GM12878 (cell line): ENCODE measurements around the gene ZNF408. TPM values are rescaled to one million over a fixed set of nuclear protein-coding genes. Genes with fewer than 3 reads are reported as not detected.

Experiments used
- ATAC-seq: fragments of 200-7000 bp; cut with Tn5 transposase; 3 replicates; pipeline ENCODE4 v1.9.1; 2020; ENCODE audit warnings: mild to moderate bottlenecking, moderate library complexity
- BruUV-seq: library from RNA; stranded (reverse); fragments of 400-500 nt; replicated peaks from 2 replicates; lab custom pipeline; 2021; lab: Mats Ljungman, UMichigan
- CTCF ChIA-PET: fragments of 300-600 bp; sonication (Branson Sonifier 250); formaldehyde crosslinking; extraction: SDS; loops from one replicate; lab custom pipeline; 2021; ENCODE audit warnings: inconsistent platforms; lab: Yijun Ruan, JAX
- POLR2A ChIA-PET: fragments of 350-600 bp; formaldehyde crosslinking; extraction: SDS; loops from one replicate; lab custom pipeline; 2021; ENCODE audit warnings: inconsistent platforms; lab: Charles Lee
- RAD21 ChIA-PET: fragments of 300-600 bp; sonication (Branson Sonifier 250); formaldehyde crosslinking; loops from one replicate; lab custom pipeline; 2023; ENCODE audit warnings: antibody characterized with exemption; ENCODE audit not compliant: unreplicated experiment; lab: Charles Lee
- SMC1A ChIA-PET: fragments of 300-600 bp; sonication (Branson Sonifier 250); formaldehyde crosslinking; loops from one replicate; lab custom pipeline; 2023; ENCODE audit not compliant: unreplicated experiment, uncharacterized antibody; lab: Charles Lee
- DNase-seq: peaks from one replicate; pipeline ENCODE4 v3.0.0-alpha.2; 2011; ENCODE audit warnings: low read depth, low spot score
- FAIRE-seq: peaks from 3 replicates; lab custom pipeline; 2011; peaks lifted over from hg19 to GRCh38; lab: Jason Lieb, UNC
- H2AFZ ChIP-seq: 2 replicates; pipeline ENCODE4 v1.6.0; 2011; ENCODE audit warnings: low read depth, low read length, control low read depth; ENCODE audit not compliant: control insufficient read depth
- H3K27ac ChIP-seq: 2 replicates; pipeline ENCODE4 v1.5.1; 2011; ENCODE audit warnings: control low read depth; ENCODE audit not compliant: control insufficient read depth, insufficient read depth
- H3K27me3 ChIP-seq, 2 experiments: replicated peaks in 1 of 2; 2 replicates each; pipeline versions ENCODE4 v1.6.0 to v1.6.1; 2011; ENCODE audit warnings: low read length in 1 of 2; ENCODE audit not compliant: control insufficient read depth in 2 of 2, insufficient read depth in 2 of 2
- H3K36me3 ChIP-seq, 2 experiments: 2 replicates each; pipeline ENCODE4 v1.5.1; 2011; ENCODE audit warnings: low read length in 1 of 2; ENCODE audit not compliant: control insufficient read depth in 2 of 2, insufficient read depth in 2 of 2
- H3K4me1 ChIP-seq: 2 replicates; pipeline ENCODE4 v1.6.1; 2011; ENCODE audit warnings: mild to moderate bottlenecking, low read length, moderate library complexity, mixed read lengths; ENCODE audit not compliant: control insufficient read depth, insufficient read depth
- H3K4me2 ChIP-seq: 2 replicates; pipeline ENCODE4 v1.6.0; 2011; ENCODE audit warnings: control low read depth; ENCODE audit not compliant: control insufficient read depth, insufficient read depth
- H3K4me3 ChIP-seq: fragments of 200-600 bp; sonication (generic); 2 replicates; pipeline ENCODE4 v1.5.1; 2016
- H3K79me2 ChIP-seq: 2 replicates; pipeline ENCODE4 v1.6.0; 2011; ENCODE audit warnings: low read length; ENCODE audit not compliant: control insufficient read depth, insufficient read depth
- H3K9ac ChIP-seq: 2 replicates; pipeline ENCODE4 v1.8.0; 2011; ENCODE audit warnings: low read length, control low read depth, mixed read lengths; ENCODE audit not compliant: control insufficient read depth, insufficient read depth
- H3K9me3 ChIP-seq: replicated peaks from 3 replicates; pipeline ENCODE4 v1.5.1; 2011; ENCODE audit warnings: mild to moderate bottlenecking, low read length; ENCODE audit not compliant: control insufficient read depth, insufficient read depth
- H4K20me1 ChIP-seq: 2 replicates; pipeline ENCODE4 v1.6.0; 2011; ENCODE audit not compliant: control insufficient read depth, insufficient read depth
- BCL3 ChIP-seq: IDR thresholded peaks from 2 replicates; pipeline ENCODE4 v1.6.1; 2011; ENCODE audit warnings: borderline replicate concordance, low read depth, mild to moderate bottlenecking, moderate library complexity, low read length; ENCODE audit not compliant: insufficient read depth, poor library complexity, severe bottlenecking
- CHD2 ChIP-seq: IDR thresholded peaks from 2 replicates; pipeline ENCODE4 v1.6.1; 2011; ENCODE audit warnings: low read depth, low read length, improper control_type of control experiment, borderline replicate concordance
- CREB1 ChIP-seq: IDR thresholded peaks from 2 replicates; pipeline ENCODE4 v1.6.1; 2012; ENCODE audit warnings: low read depth, mild to moderate bottlenecking, inconsistent platforms
- FOS ChIP-seq: IDR thresholded peaks from 3 replicates; pipeline ENCODE4 v1.6.1; 2011; ENCODE audit warnings: borderline replicate concordance; ENCODE audit not compliant: insufficient read length; ENCODE audit errors: extremely low read depth
- GABPA ChIP-seq: IDR thresholded peaks from 2 replicates; pipeline ENCODE4 v1.6.1; 2014; ENCODE audit warnings: antibody characterized with exemption, low read depth, mild to moderate bottlenecking, inconsistent platforms
- HDAC2 ChIP-seq: fragments of 200-600 bp; sonication (generic); IDR thresholded peaks from 2 replicates; pipeline ENCODE4 v1.6.1; 2017
- KLF5 ChIP-seq: fragments of 450-650 bp; IDR thresholded peaks from 2 replicates; pipeline ENCODE4 v1.6.1; 2014; ENCODE audit warnings: mild to moderate bottlenecking; ENCODE audit not compliant: partially characterized antibody
- PAX8 ChIP-seq: fragments of 450-650 bp; IDR thresholded peaks from 2 replicates; pipeline ENCODE4 v1.6.1; 2017; ENCODE audit warnings: mild to moderate bottlenecking, moderate library complexity
- POLR2AphosphoS5 ChIP-seq: IDR thresholded peaks from 2 replicates; pipeline ENCODE4 v1.6.1; 2011; ENCODE audit warnings: mild to moderate bottlenecking, low read length, inconsistent platforms
- RB1 ChIP-seq: fragments of 450-650 bp; formaldehyde crosslinking; IDR thresholded peaks from 2 replicates; pipeline ENCODE4 v1.6.1; 2017; ENCODE audit warnings: mild to moderate bottlenecking, borderline replicate concordance
- SPI1 ChIP-seq: IDR thresholded peaks from 2 replicates; pipeline ENCODE4 v1.6.1; 2011; ENCODE audit warnings: low read depth, mild to moderate bottlenecking, low read length, moderate library complexity, borderline replicate concordance; ENCODE audit not compliant: insufficient read depth
- ZBTB11 ChIP-seq: fragments of 450-650 bp; formaldehyde crosslinking; IDR thresholded peaks from 2 replicates; pipeline ENCODE4 v1.5.0; 2022; ENCODE audit warnings: mild to moderate bottlenecking, missing genetic modification characterization
- ZNF24 ChIP-seq: fragments of 450-650 bp; IDR thresholded peaks from 2 replicates; pipeline ENCODE4 v1.6.1; 2017; ENCODE audit warnings: antibody characterized with exemption, mild to moderate bottlenecking
- WGBS: methylation state at CpG from one replicate; pipeline ENCODE4 v1.1.6; 2016; ENCODE audit warnings: low lambda C conversion rate; ENCODE audit not compliant: insufficient replicate concordance, insufficient coverage; ENCODE audit errors: missing lambda C conversion rate; 5-methylcytosine and 5-hydroxymethylcytosine counted together
- in situ Hi-C: fragments of 300-500 bp; cut with MboI; formaldehyde crosslinking; loops from 9 replicates; pipeline ENCODE4 v1.14.3; 2018; ENCODE audit warnings: mixed read lengths
- intact Hi-C: fragments of 100-400 bp; cut with micrococcal nuclease; formaldehyde crosslinking; loops from one replicate; pipeline ENCODE4 v1.14.2; 2022; ENCODE audit not compliant: unreplicated experiment
- polyA plus RNA-seq, 11 experiments: library from polyadenylated mRNA; depleted of rRNA in 4 of 11; unstranded in 6 of 11; stranded (reverse) in 5 of 11; fragments of >200 nt; fragmentation: Nextera tagmentation in 4 of 11; fragmentation: Illumina TruSeq in 1 of 11; extraction: Ambion mirVana in 4 of 11; extraction: Trizol in 1 of 11; gene quantifications; 1 replicate in 1 of 11; 2 replicates in 10 of 11; pipeline versions ENCODE4 v1.2.1 to v1.2.3, GENCODE V29; 2011 to 2016; ENCODE audit warnings: inconsistent platforms in 2 of 11, missing spikeins in 2 of 11, low read depth in 1 of 11
- total RNA-seq, 4 experiments: library from RNA; depleted of rRNA in 3 of 4; stranded (reverse); fragments of >200 nt in 3 of 4; fragmentation: Illumina TruSeq in 1 of 4; extraction: Trizol in 1 of 4; gene quantifications; 2 replicates each; pipeline versions ENCODE4 v1.2.1 to v1.2.3, GENCODE V29; 2013 to 2021

ZNF408 gene
- total and polyA plus RNA-seq, 10 of the 15 experiments (the other 5 are each of a cell fraction or from before 2014, with no cell fraction given), result 0.19 to 11.3 (median 7.2) TPM

- TF ChIP-seq RB1 (no peak), SPI1 (no peak), ZBTB11 (CRISPR knock-in tag) (no peak), GABPA (no peak), POLR2AphosphoS5 (no peak), CHD2 (no peak)
Measured at GRCh38 chr11:46729110-46730027, 28.5 kb downstream of the ZNF408 start (continued).

- no TSS peak for BruUV-seq
- H2AFZ ChIP-seq, result no peak overlapping the region
- no peaks in the 10 kb centered on the region for H4K20me1 ChIP-seq
- intact Hi-C loops (no loop called here), in situ Hi-C loops (no loop called here)
- no peak overlapping the region for H3K4me3 ChIP-seq
- H3K9me3 ChIP-seq, result no peaks in the 10 kb centered on the region
- WGBS, result 51% methylated on average over 4 of the region's 4 CpGs
- FAIRE-seq (no peak), ATAC-seq (no peak), DNase-seq (no peak)
- ChIA-PET POLR2A (no interaction called here), CTCF (no interaction called here), RAD21 (no interaction called here), SMC1A (no interaction called here)
- TF ChIP-seq ZNF24 (no peak), BCL3 (no peak), HDAC2 (no peak), KLF5 (no peak), CREB1 (no peak), FOS (no peak), PAX8 (no peak)
- no peaks in the 10 kb centered on the region for H3K79me2 ChIP-seq
- H3K27me3 ChIP-seq, result no peaks in the 10 kb centered on the region
- no peak overlapping the region for H3K4me2 ChIP-seq
- H3K36me3 ChIP-seq, result no peaks in the 10 kb centered on the region
- no peak overlapping the region for H3K9ac ChIP-seq
- no peak overlapping the region for H3K27ac ChIP-seq
- H3K4me1 ChIP-seq, result no peaks in the 10 kb centered on the region
Measured at GRCh38 chr11:46731545-46731944, 30.7 kb downstream of the ZNF408 start.
